ENCODE results near the gene ERCC5. TPM values are rescaled to one million over a fixed set of nuclear protein-coding genes. Genes with fewer than 3 reads are reported as not detected.

The ERCC5 gene
- total and polyA plus RNA-seq, 9 of the 15 experiments (the other 6 are each of a cell fraction or from before 2014, with no cell fraction given), result 7.4 to 43.1 (median 33.9) TPM

- TF ChIP-seq, protein P1, sequence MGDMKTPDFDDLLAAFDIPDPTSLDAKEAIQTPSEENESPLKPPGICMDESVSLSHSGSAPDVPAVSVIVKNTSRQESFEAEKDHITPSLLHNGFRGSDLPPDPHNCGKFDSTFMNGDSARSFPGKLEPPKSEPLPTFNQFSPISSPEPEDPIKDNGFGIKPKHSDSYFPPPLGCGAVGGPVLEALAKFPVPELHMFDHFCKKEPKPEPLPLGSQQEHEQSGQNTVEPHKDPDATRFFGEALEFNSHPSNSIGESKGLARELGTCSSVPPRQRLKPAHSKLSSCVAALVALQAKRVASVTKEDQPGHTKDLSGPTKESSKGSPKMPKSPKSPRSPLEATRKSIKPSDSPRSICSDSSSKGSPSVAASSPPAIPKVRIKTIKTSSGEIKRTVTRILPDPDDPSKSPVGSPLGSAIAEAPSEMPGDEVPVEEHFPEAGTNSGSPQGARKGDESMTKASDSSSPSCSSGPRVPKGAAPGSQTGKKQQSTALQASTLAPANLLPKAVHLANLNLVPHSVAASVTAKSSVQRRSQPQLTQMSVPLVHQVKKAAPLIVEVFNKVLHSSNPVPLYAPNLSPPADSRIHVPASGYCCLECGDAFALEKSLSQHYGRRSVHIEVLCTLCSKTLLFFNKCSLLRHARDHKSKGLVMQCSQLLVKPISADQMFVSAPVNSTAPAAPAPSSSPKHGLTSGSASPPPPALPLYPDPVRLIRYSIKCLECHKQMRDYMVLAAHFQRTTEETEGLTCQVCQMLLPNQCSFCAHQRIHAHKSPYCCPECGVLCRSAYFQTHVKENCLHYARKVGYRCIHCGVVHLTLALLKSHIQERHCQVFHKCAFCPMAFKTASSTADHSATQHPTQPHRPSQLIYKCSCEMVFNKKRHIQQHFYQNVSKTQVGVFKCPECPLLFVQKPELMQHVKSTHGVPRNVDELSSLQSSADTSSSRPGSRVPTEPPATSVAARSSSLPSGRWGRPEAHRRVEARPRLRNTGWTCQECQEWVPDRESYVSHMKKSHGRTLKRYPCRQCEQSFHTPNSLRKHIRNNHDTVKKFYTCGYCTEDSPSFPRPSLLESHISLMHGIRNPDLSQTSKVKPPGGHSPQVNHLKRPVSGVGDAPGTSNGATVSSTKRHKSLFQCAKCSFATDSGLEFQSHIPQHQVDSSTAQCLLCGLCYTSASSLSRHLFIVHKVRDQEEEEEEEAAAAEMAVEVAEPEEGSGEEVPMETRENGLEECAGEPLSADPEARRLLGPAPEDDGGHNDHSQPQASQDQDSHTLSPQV (IDR thresholded peaks at IDR 0.05), result no peak
- TF ChIP-seq TAF9B (IDR thresholded peaks at IDR 0.05; ENCODE audit: partially characterized antibody), result no peak
Measured at GRCh38 chr13:102815788-102816187, 30.0 kb upstream of the ERCC5 start (continued).

DNA sequence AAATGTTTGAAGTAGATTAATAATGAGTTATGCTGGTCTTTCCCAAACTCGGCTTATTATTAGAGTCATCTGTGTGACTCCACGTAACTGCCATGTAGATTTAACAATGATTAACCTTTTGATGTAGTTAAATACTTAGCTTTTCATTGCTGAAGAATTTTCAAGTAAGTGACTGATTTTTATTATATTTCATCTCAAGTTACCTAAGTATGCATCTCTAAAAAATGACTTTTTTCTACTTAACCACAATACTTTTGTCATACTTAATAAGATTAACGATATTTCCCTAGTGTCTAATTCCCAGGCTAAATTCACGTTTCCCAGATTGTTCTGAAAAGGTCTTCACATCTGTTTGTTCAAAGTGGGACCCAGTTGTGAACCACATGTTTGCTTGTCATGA lies 29.1 kb upstream of the ERCC5 start:
- no peaks in the 10 kb centered on the region for H3K27me3 ChIP-seq (ENCODE audit: control insufficient read depth in 2 of 2, insufficient read depth in 2 of 2, low read length in 2 of 2)
- no peaks in the 10 kb centered on the region for H3K4me1 ChIP-seq (replicated peaks in 1 of 2; ENCODE audit: control insufficient read depth in 2 of 2, insufficient read depth in 2 of 2, low read length in 2 of 2)
- H4K20me1 ChIP-seq (replicated peaks; ENCODE audit: control insufficient read depth, insufficient read depth, low read length), result no peaks in the 10 kb centered on the region
- no peak overlapping the region for H3K27ac ChIP-seq (ENCODE audit: extremely low read depth, low read depth, low read length)
- ATAC-seq (no peak), FAIRE-seq (no peak), DNase-seq (ENCODE audit: extremely low read depth in 1 of 4, low spot score in 3 of 4) (no peak)
- WGBS (ENCODE audit: insufficient coverage, low coverage, missing lambda C conversion rate), result 83% methylated on average over 4 of the region's 4 CpGs
- no peak overlapping the region for H3K4me2 ChIP-seq (ENCODE audit: insufficient read depth, low read length)
- BruUV-seq (replicated peaks), result no TSS peak
- H3K4me3 ChIP-seq, result no peak overlapping the region
- CTCF ChIA-PET (ENCODE audit: low intra/inter-chr PET ratio), result no interaction called here
- peaks cover 37% of the 10 kb centered on the region for H3K36me3 ChIP-seq (ENCODE audit: control insufficient read depth, insufficient read depth, low read length)
- intact Hi-C loops (cut with micrococcal nuclease), result no loop called here
- H3K9me1 ChIP-seq (ENCODE audit: control insufficient read depth, insufficient read depth, low read length), result peaks cover 3% of the 10 kb centered on the region
- in situ Hi-C loops (cut with MboI), result no loop called here
- H3K9ac ChIP-seq (ENCODE audit: insufficient read depth in 1 of 2, low read depth in 2 of 2, low read length in 2 of 2), result no peak overlapping the region
- H3K79me2 ChIP-seq (ENCODE audit: control insufficient read depth, insufficient read depth, low read length), result peaks cover 29% of the 10 kb centered on the region
- POLR2A ChIA-PET, result no interaction called here
- H2AFZ ChIP-seq (ENCODE audit: low read depth, low read length), result no peak overlapping the region
- no peaks in the 10 kb centered on the region for H3K9me3 ChIP-seq (replicated peaks; ENCODE audit: control insufficient read depth, insufficient read depth, low read depth, low read length)
- TF ChIP-seq MAZ (CRISPR knock-in tag; conservative IDR thresholded peaks at IDR 0.05 in 1 of 2, IDR thresholded peaks at IDR 0.05 in 1 of 2), result no peak
- TF ChIP-seq TCF7 (IDR thresholded peaks at IDR 0.05; ENCODE audit: borderline replicate concordance), result no peak
- no peak for TF ChIP-seq NCOA2 (IDR thresholded peaks at IDR 0.05; ENCODE audit: partially characterized antibody in 2 of 2)
- TF ChIP-seq ZBTB17 (CRISPR knock-in tag; IDR thresholded peaks at IDR 0.05), result no peak
- TF ChIP-seq, protein P2, sequence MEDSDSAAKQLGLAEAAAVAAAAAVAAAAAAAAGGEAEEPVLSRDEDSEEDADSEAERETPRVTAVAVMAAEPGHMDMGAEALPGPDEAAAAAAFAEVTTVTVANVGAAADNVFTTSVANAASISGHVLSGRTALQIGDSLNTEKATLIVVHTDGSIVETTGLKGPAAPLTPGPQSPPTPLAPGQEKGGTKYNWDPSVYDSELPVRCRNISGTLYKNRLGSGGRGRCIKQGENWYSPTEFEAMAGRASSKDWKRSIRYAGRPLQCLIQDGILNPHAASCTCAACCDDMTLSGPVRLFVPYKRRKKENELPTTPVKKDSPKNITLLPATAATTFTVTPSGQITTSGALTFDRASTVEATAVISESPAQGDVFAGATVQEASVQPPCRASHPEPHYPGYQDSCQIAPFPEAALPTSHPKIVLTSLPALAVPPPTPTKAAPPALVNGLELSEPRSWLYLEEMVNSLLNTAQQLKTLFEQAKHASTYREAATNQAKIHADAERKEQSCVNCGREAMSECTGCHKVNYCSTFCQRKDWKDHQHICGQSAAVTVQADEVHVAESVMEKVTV (CRISPR knock-in tag; IDR thresholded peaks at IDR 0.05), result no peak

All from K562 (cell line).